ENCODE data around the gene NOVA1. TPM values are rescaled to one million over a fixed set of nuclear protein-coding genes. Genes with fewer than 3 reads are reported as not detected.
A peak's percentile ranks its signal among the peaks of the same experiment; 100 is the strongest.
"Not testable (repeated sequence)": the region's sequence is repeated elsewhere in the genome, so short reads cannot be mapped to it uniquely, and the experiment has no call there.

Gene NOVA1, protein sequence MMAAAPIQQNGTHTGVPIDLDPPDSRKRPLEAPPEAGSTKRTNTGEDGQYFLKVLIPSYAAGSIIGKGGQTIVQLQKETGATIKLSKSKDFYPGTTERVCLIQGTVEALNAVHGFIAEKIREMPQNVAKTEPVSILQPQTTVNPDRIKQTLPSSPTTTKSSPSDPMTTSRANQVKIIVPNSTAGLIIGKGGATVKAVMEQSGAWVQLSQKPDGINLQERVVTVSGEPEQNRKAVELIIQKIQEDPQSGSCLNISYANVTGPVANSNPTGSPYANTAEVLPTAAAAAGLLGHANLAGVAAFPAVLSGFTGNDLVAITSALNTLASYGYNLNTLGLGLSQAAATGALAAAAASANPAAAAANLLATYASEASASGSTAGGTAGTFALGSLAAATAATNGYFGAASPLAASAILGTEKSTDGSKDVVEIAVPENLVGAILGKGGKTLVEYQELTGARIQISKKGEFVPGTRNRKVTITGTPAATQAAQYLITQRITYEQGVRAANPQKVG
- total RNA-seq = 1 to 10 TPM in 1 of 2 donors, under 1 TPM in 1; 0.93 to 5.1 TPM

- Histone ChIP-seq H3K4me1 (no peaks in the 10 kb centered on the region), H3K27me3 (no peaks in the 10 kb centered on the region), H3K27ac (peak within 1 kb of the TSS; percentile 81 to 87), H3K36me3 (no peaks in the 10 kb centered on the region), H3K4me3 (peak within 1 kb of the TSS; percentile 62 to 71), H3K9me3 (no peaks in the 10 kb centered on the region)
- TF ChIP-seq, protein P1, sequence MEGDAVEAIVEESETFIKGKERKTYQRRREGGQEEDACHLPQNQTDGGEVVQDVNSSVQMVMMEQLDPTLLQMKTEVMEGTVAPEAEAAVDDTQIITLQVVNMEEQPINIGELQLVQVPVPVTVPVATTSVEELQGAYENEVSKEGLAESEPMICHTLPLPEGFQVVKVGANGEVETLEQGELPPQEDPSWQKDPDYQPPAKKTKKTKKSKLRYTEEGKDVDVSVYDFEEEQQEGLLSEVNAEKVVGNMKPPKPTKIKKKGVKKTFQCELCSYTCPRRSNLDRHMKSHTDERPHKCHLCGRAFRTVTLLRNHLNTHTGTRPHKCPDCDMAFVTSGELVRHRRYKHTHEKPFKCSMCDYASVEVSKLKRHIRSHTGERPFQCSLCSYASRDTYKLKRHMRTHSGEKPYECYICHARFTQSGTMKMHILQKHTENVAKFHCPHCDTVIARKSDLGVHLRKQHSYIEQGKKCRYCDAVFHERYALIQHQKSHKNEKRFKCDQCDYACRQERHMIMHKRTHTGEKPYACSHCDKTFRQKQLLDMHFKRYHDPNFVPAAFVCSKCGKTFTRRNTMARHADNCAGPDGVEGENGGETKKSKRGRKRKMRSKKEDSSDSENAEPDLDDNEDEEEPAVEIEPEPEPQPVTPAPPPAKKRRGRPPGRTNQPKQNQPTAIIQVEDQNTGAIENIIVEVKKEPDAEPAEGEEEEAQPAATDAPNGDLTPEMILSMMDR (IDR thresholded peaks at IDR 0.05) = no peak
- DNase-seq (ENCODE audit: low spot score) = no peak
These were observed at the start of gene NOVA1 for GRCh38 chr14:26597589-26598080. NOVA1 (minus strand) TSS chr14:26598033; CDS start chr14:26597436, 597 bp downstream.

- H3K4me3 ChIP-seq; H3K4me1 ChIP-seq; DNase-seq (ENCODE audit: low spot score); H3K27me3 ChIP-seq; H3K36me3 ChIP-seq; H3K27ac ChIP-seq: not testable (repeated sequence)
- H3K9me3 ChIP-seq = peaks cover 0 to 12% of the 10 kb centered on the region in 2 donors
These were observed 47.2 kb upstream of the NOVA1 start for GRCh38 chr14:26645057-26645456.

- TF ChIP-seq, protein P1 (IDR thresholded peaks at IDR 0.05) = no peak
- peaks cover 0 to 12% of the 10 kb centered on the region in 2 donors for H3K9me3 ChIP-seq
These were observed 38.7 kb upstream of the NOVA1 start for GRCh38 chr14:26636561-26636960.

DNA sequence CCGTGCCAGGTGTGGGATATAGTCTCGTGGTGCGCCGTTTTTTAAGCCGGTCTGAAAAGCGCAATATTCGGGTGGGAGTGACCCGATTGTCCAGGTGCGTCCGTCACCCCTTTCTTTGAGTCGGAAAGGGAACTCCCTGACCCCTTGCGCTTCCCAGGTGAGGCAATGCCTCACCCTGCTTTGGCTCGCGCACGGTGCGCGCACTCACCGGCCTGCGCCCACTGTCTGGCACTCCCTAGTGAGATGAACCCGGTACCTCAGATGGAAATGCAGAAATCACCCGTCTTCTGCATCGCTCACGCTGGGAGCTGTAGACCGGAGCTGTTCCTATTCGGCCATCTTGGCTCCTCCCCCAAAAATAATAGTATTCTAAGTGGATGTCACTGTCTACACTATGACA lies 37.1 kb upstream of the NOVA1 start:
- H3K4me1 ChIP-seq; H3K27me3 ChIP-seq; H3K36me3 ChIP-seq; H3K27ac ChIP-seq; H3K4me3 ChIP-seq; DNase-seq (ENCODE audit: low spot score); H3K9me3 ChIP-seq: not testable (repeated sequence)

More at GRCh38 chr14:26636561-26636960, 38.7 kb upstream of the NOVA1 start:
- Histone ChIP-seq H3K4me3 (no peak overlapping the region), H3K36me3 (no peaks in the 10 kb centered on the region), H3K27ac (no peak overlapping the region), H3K27me3 (no peaks in the 10 kb centered on the region), H3K4me1 (no peaks in the 10 kb centered on the region)
- no peak for DNase-seq (ENCODE audit: low spot score)

DNA sequence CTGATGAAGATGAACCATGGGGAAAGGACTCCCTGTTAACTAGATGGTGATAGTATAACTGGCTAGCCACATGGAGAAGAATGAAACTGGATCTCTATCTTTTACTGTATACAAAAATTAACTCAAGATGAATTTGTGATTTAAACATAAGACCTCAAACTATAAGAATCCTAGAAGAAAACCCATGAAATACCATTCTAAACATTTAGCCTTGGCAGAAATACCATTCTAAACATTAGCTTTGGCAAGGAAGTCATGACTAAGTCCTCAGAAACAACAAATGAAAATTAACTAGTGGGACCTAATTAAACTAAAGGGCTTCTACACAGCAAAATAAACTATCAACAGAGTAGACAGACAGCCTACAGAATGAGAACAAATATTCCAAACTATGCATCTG lies 28.4 kb upstream of the NOVA1 start:
- DNase-seq (ENCODE audit: low spot score) = no peak
- H3K9me3 ChIP-seq = no peaks in the 10 kb centered on the region
- H3K27ac ChIP-seq = no peak overlapping the region
- no peaks in the 10 kb centered on the region for H3K4me1 ChIP-seq
- TF ChIP-seq, protein P1 (IDR thresholded peaks at IDR 0.05) = no peak
- H3K27me3 ChIP-seq = no peaks in the 10 kb centered on the region
- no peak overlapping the region for H3K4me3 ChIP-seq
- no peaks in the 10 kb centered on the region for H3K36me3 ChIP-seq

DNA sequence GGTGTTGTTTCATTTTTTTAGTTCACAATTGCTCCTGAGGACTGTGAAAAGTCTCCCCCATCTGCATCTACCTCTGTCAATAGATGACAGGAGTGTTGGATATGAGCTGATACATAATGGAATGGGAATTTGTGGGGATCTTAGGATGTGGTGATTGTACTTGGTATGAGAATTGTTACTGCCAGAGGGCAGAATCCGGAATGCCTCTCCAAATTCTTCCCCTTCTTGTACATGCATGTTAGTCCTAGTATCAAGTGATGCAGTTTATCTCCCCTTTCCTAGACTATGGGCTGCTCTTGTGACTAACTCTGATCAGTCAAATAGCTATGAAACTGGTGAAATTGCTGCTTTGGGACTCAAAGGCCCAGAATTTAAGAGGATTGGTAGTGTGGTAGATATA lies 24.8 kb upstream of the NOVA1 start:
- Histone ChIP-seq H3K9me3 (no peaks in the 10 kb centered on the region), H3K4me1 (no peaks in the 10 kb centered on the region), H3K27me3 (no peaks in the 10 kb centered on the region), H3K27ac (no peak overlapping the region), H3K4me3 (no peak overlapping the region), H3K36me3 (no peaks in the 10 kb centered on the region)
- TF ChIP-seq, protein P1 (IDR thresholded peaks at IDR 0.05) = no peak
- DNase-seq (ENCODE audit: low spot score) = no peak

All from right atrium auricular region (tissue), 2 donors.